ENCODE measurements around the gene CYTH1. TPM values are rescaled to one million over a fixed set of nuclear protein-coding genes. Genes with fewer than 3 reads are reported as not detected.

Gene CYTH1
- total RNA-seq, 1 donor, result 21.4 TPM

DNA sequence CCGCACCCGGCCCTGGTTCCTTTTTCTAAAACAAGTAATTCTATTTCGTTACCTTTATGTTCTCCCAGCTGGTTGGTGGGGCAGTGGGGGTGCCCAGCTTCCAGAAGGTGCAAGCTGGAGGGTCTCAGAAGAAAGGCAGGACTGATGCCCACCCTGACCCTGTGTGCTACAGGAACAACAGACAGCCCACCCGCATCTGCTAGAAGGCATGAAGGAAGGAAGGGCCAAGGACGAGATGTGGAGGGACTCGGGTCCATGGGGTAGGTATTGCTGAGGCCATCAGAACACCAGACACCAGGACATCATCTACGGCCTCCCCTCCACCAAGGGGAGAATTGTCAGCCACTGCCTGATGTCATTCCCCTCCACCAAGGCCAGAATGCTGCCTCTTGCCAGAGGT lies 6.4 kb upstream of the CYTH1 start:
- no peak for DNase-seq (ENCODE audit: insufficient read length, low spot score, missing footprints)
- Histone ChIP-seq H3K4me3 (ENCODE audit: insufficient read depth, low read length) (no peak overlapping the region), H3K27ac (ENCODE audit: low read depth, low read length) (no peak overlapping the region), H3K9me3 (ENCODE audit: low read depth, low read length) (no peaks in the 10 kb centered on the region), H3K79me2 (ENCODE audit: insufficient read depth, low read length) (no peaks in the 10 kb centered on the region), H2AFZ (ENCODE audit: low read length) (no peak overlapping the region), H3K4me2 (ENCODE audit: insufficient read depth, low read length) (no peak overlapping the region), H3K36me3 (ENCODE audit: insufficient read depth, low read length) (peaks cover 4% of the 10 kb centered on the region), H3K4me1 (ENCODE audit: insufficient read depth, low read length) (peaks cover 22% of the 10 kb centered on the region), H3K27me3 (ENCODE audit: insufficient read depth, low read length) (no peaks in the 10 kb centered on the region), H4K20me1 (ENCODE audit: insufficient read depth, low read length) (no peaks in the 10 kb centered on the region)
- TF ChIP-seq, protein P1, sequence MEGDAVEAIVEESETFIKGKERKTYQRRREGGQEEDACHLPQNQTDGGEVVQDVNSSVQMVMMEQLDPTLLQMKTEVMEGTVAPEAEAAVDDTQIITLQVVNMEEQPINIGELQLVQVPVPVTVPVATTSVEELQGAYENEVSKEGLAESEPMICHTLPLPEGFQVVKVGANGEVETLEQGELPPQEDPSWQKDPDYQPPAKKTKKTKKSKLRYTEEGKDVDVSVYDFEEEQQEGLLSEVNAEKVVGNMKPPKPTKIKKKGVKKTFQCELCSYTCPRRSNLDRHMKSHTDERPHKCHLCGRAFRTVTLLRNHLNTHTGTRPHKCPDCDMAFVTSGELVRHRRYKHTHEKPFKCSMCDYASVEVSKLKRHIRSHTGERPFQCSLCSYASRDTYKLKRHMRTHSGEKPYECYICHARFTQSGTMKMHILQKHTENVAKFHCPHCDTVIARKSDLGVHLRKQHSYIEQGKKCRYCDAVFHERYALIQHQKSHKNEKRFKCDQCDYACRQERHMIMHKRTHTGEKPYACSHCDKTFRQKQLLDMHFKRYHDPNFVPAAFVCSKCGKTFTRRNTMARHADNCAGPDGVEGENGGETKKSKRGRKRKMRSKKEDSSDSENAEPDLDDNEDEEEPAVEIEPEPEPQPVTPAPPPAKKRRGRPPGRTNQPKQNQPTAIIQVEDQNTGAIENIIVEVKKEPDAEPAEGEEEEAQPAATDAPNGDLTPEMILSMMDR (IDR thresholded peaks at IDR 0.05; ENCODE audit: extremely low read depth, low read depth, low read length), result no peak

DNA sequence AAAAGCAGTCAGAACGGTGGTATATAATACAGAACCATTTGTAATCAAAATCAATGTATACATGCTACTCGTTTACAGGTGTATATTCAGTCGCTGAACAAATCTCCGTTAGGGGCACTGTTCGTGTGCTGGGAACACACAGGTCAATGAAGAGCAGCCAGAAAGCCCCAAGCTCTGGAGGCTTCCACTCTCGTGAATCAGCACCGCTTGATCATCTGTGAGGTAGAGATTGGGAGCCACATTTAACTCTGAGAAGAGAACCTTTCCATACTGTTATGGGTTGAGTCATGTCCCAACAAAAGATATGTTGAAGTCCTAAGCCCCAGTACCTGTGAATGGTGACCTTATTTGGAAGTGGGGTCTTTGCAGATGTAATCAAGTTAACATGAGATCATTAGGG lies 5.4 kb upstream of the CYTH1 start:
- H3K27ac ChIP-seq (ENCODE audit: low read depth, low read length), result no peak overlapping the region
- H3K4me1 ChIP-seq (ENCODE audit: insufficient read depth, low read length), result peaks cover 22% of the 10 kb centered on the region
- H3K4me3 ChIP-seq (ENCODE audit: insufficient read depth, low read length), result no peak overlapping the region
- no peaks in the 10 kb centered on the region for H3K9me3 ChIP-seq (ENCODE audit: low read depth, low read length)
- TF ChIP-seq, protein P1 (IDR thresholded peaks at IDR 0.05; ENCODE audit: extremely low read depth, low read depth, low read length), result no peak
- H3K27me3 ChIP-seq (ENCODE audit: insufficient read depth, low read length), result no peaks in the 10 kb centered on the region
- no peaks in the 10 kb centered on the region for H4K20me1 ChIP-seq (ENCODE audit: insufficient read depth, low read length)
- no peak overlapping the region for H3K4me2 ChIP-seq (ENCODE audit: insufficient read depth, low read length)
- DNase-seq (ENCODE audit: insufficient read length, low spot score, missing footprints), result no peak
- no peaks in the 10 kb centered on the region for H3K79me2 ChIP-seq (ENCODE audit: insufficient read depth, low read length)
- H3K36me3 ChIP-seq (ENCODE audit: insufficient read depth, low read length), result no peaks in the 10 kb centered on the region
- no peak overlapping the region for H2AFZ ChIP-seq (ENCODE audit: low read length)

DNA sequence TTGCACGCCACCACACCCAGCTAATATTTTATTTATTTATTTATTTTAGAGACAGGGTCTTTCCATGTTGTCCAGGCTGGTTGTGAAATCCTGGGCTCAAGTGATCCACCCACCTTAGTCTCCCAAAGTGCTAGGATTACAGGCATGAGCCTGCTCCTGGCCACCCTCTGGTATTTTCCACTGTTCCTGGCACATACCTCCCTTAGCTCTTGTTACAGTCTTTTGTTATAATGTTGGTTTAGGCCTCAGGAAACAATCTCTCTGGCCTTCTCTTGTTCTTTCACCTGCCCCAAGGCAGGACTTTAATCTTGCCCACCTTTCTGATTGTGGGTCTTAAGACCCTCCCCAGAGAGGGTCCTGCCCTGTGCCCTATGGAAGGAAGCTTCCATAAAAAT lies 3.6 kb upstream of the CYTH1 start:
- Histone ChIP-seq H3K27ac (ENCODE audit: low read depth, low read length) (no peak overlapping the region), H3K4me2 (ENCODE audit: insufficient read depth, low read length) (no peak overlapping the region), H3K4me1 (ENCODE audit: insufficient read depth, low read length) (peaks cover 15% of the 10 kb centered on the region), H3K36me3 (ENCODE audit: insufficient read depth, low read length) (no peaks in the 10 kb centered on the region), H3K9me3 (ENCODE audit: low read depth, low read length) (no peaks in the 10 kb centered on the region), H2AFZ (ENCODE audit: low read length) (no peak overlapping the region), H4K20me1 (ENCODE audit: insufficient read depth, low read length) (no peaks in the 10 kb centered on the region), H3K27me3 (ENCODE audit: insufficient read depth, low read length) (no peaks in the 10 kb centered on the region), H3K79me2 (ENCODE audit: insufficient read depth, low read length) (peaks cover 11% of the 10 kb centered on the region), H3K4me3 (ENCODE audit: insufficient read depth, low read length) (no peak overlapping the region)
- TF ChIP-seq, protein P1 (IDR thresholded peaks at IDR 0.05; ENCODE audit: extremely low read depth, low read depth, low read length), result no peak
- DNase-seq (ENCODE audit: insufficient read length, low spot score, missing footprints), result no peak

DNA sequence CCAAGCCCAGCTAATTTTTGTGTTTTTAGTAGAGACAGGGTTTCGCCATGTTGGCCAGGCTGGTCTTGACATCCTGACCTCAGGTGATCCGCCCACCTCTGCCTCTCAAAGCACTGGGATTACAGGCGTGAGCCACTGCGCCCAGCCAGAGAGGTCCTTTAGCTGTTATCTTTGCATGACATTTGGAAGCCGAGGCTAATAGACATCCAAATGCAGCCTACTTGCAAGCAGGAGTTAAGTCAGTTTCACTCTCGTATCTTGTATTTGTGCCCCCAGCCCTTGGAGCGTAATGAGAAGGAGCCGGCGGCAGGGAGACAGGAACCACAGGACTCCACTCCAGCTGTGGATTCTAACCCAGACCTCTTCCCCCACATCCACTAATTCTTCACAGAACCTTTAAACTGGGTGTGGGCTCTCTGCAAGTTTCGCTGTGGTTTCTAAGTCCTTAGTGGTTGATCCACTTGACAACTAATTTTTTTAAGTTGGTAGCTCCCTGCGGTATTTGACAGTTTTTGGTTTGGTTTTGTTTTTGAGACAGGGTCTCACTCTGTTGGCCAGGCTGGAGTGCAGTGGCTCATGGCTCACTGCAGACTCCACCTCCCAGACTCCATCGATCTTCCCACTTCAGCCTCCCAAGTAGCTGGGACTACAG lies 3.1 kb upstream of the CYTH1 start:
- H3K4me2 ChIP-seq (ENCODE audit: insufficient read depth, low read length), result no peak overlapping the region
- no peak overlapping the region for H3K4me3 ChIP-seq (ENCODE audit: insufficient read depth, low read length)
- no peaks in the 10 kb centered on the region for H3K36me3 ChIP-seq (ENCODE audit: insufficient read depth, low read length)

More for the DNA sequence above, 3.1 kb upstream of the CYTH1 start:
- Histone ChIP-seq H4K20me1 (ENCODE audit: insufficient read depth, low read length) (no peaks in the 10 kb centered on the region), H3K9me3 (ENCODE audit: low read depth, low read length) (no peaks in the 10 kb centered on the region), H3K27ac (ENCODE audit: low read depth, low read length) (no peak overlapping the region), H3K79me2 (ENCODE audit: insufficient read depth, low read length) (peaks cover 14% of the 10 kb centered on the region), H3K4me1 (ENCODE audit: insufficient read depth, low read length) (peaks cover 12% of the 10 kb centered on the region), H3K27me3 (ENCODE audit: insufficient read depth, low read length) (no peaks in the 10 kb centered on the region), H2AFZ (ENCODE audit: low read length) (no peak overlapping the region)
- DNase-seq (ENCODE audit: insufficient read length, low spot score, missing footprints), result no peak
- TF ChIP-seq, protein P1 (IDR thresholded peaks at IDR 0.05; ENCODE audit: extremely low read depth, low read depth, low read length), result no peak
